ENCODE data around the gene THADA.

THADA gene

DNA sequence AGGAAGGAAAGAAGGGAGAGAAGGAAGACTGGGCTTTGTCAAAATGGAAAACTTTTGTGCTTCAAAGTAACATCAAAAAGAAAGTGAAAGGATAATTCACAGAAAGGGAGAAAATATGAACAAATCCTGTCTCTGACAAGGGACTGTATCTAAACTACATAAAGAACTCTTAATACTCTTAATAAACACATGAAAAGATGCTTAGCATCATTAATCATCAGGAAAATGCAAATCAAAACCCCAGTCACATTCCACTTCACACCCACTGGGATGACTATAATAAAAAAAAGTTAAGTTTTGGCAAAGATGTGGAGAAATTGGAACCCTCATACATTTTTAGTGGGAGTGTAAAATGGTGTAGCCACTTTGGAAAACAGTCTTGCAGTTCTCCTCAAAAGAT lies 357.7 kb downstream of the THADA start:
- no peaks in the 10 kb centered on the region for H3K36me3 ChIP-seq (ENCODE audit: control insufficient read depth, insufficient read depth, low read length)
- no peak overlapping the region for H3K27ac ChIP-seq (ENCODE audit: low read depth, low read length)
- H3K4me1 ChIP-seq (ENCODE audit: control insufficient read depth, insufficient read depth, low read length): no peaks in the 10 kb centered on the region
- no peak overlapping the region for H3K4me3 ChIP-seq (ENCODE audit: low read depth, low read length)
- H3K9me3 ChIP-seq (ENCODE audit: control insufficient read depth, insufficient read depth, low read depth, low read length): no peaks in the 10 kb centered on the region
- no peak overlapping the region for H3K9ac ChIP-seq (ENCODE audit: low read length)
- H3K27me3 ChIP-seq (ENCODE audit: control insufficient read depth, insufficient read depth, low read length): no peaks in the 10 kb centered on the region

GRCh38 chr2:43233218-43234212 lies 362.3 kb downstream of the THADA start:
- H3K36me3 ChIP-seq (ENCODE audit: control insufficient read depth, insufficient read depth, low read length): no peaks in the 10 kb centered on the region
- no peaks in the 10 kb centered on the region for H3K9me3 ChIP-seq (ENCODE audit: control insufficient read depth, insufficient read depth, low read depth, low read length)
- H3K27me3 ChIP-seq (ENCODE audit: control insufficient read depth, insufficient read depth, low read length): no peaks in the 10 kb centered on the region
- peaks cover 11% of the 10 kb centered on the region; the same call in 1 of the 2 replicates for H3K4me1 ChIP-seq (ENCODE audit: control insufficient read depth, insufficient read depth, low read length)
- H3K4me3 ChIP-seq (ENCODE audit: low read depth, low read length): no peak overlapping the region
- H3K9ac ChIP-seq (ENCODE audit: low read length): no peak overlapping the region
- H3K27ac ChIP-seq (ENCODE audit: low read depth, low read length): no peak overlapping the region

DNA sequence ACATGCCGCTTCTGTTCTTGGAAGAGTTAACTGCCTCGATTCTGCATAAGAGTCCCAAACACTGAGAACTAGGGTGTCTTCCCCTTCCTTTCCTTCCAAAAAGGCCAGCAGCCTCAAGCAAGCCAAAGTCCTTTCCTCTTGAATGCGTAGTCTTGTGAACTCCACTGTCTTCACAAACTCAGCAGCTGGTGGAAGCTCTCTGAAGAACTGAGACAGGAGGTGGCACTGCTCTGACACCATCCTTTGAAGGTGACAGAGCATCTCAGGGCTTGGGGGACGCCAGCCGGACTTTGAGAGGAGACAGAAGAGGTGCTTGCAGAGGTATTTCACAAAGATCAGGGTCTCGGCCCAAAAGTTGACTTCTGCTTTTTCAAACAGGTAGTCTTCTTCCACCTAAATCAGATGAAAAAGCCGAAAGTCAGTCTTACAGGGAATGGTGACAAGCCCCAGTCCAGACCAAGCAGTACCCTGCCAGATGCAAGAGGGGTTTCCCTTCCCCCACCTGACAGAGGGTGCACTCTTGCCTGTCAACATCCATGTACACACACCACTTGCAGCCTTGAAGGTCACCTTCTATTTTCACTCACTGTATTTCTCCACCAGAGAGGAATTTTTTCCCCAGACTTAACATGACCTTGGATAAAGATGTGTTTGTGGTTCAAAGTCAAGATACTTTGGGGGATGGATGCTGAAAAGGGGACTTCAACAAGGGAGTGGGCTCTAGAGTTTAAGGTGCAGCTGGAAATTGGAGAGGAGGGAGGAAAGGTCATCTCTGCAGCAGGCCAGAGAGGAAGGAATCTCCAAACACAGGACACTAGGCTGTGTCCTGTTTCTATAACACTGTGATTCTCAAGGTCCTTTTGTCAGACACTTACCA lies 364.6 kb downstream of the THADA start:
- Histone ChIP-seq H3K27ac (ENCODE audit: low read depth, low read length) (no peak overlapping the region), H3K4me3 (ENCODE audit: low read depth, low read length) (no peak overlapping the region), H3K4me1 (ENCODE audit: control insufficient read depth, insufficient read depth, low read length) (peaks cover 20% of the 10 kb centered on the region; the same call in 1 of the 2 replicates), H3K9ac (ENCODE audit: low read length) (no peak overlapping the region), H3K36me3 (ENCODE audit: control insufficient read depth, insufficient read depth, low read length) (no peaks in the 10 kb centered on the region), H3K27me3 (ENCODE audit: control insufficient read depth, insufficient read depth, low read length) (no peaks in the 10 kb centered on the region), H3K9me3 (ENCODE audit: control insufficient read depth, insufficient read depth, low read depth, low read length) (no peaks in the 10 kb centered on the region)

DNA sequence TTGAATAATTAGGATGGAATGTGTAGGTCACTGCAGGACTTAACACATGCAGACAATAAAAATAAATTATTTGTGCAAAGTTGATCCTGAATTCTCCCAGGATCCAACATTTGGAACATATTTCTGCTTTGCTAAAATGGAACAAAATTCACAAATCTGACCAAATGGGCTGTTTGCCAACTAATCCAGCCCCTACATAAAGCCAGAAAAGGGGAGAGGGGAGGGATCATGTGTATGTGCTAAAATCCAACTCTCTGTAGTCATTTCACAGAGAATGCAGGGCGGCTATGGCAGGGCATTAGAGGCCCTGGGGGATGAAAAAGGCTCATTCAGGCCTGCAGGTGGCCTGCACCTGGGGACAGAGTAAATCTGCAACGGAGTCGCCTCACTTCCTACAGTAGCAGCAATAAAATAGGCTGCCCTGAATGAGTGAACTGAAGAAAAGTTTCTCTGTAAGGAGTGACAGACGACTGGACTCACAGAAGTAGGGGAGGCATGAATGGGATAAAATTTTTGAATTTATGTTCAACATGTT lies 365.4 kb downstream of the THADA start:
- no peak overlapping the region for H3K27ac ChIP-seq (ENCODE audit: low read depth, low read length)
- no peak overlapping the region for H3K4me3 ChIP-seq (ENCODE audit: low read depth, low read length)
- 0 out of 2 replicates have a peak, but pooled peaks cover 5% of the 10 kb centered on the region for H3K36me3 ChIP-seq (ENCODE audit: control insufficient read depth, insufficient read depth, low read length)
- H3K4me1 ChIP-seq (ENCODE audit: control insufficient read depth, insufficient read depth, low read length): peaks cover 20% of the 10 kb centered on the region; the same call in 1 of the 2 replicates
- H3K9me3 ChIP-seq (ENCODE audit: control insufficient read depth, insufficient read depth, low read depth, low read length): no peaks in the 10 kb centered on the region
- H3K9ac ChIP-seq (ENCODE audit: low read length): no peak overlapping the region
- H3K27me3 ChIP-seq (ENCODE audit: control insufficient read depth, insufficient read depth, low read length): no peaks in the 10 kb centered on the region

- no peak overlapping the region for H3K9ac ChIP-seq (ENCODE audit: low read length)
- H3K4me3 ChIP-seq (ENCODE audit: low read depth, low read length): no peak overlapping the region
Observed at GRCh38 chr2:43228756-43229659, 366.8 kb downstream of the THADA start.

GRCh38 chr2:43228321-43228751 lies 367.5 kb downstream of the THADA start:
- Histone ChIP-seq H3K4me3 (ENCODE audit: low read depth, low read length) (no peak overlapping the region), H3K27me3 (ENCODE audit: control insufficient read depth, insufficient read depth, low read length) (no peaks in the 10 kb centered on the region), H3K36me3 (ENCODE audit: control insufficient read depth, insufficient read depth, low read length) (peaks cover 26% of the 10 kb centered on the region), H3K27ac (ENCODE audit: low read depth, low read length) (no peak overlapping the region), H3K9me3 (ENCODE audit: control insufficient read depth, insufficient read depth, low read depth, low read length) (no peaks in the 10 kb centered on the region), H3K4me1 (ENCODE audit: control insufficient read depth, insufficient read depth, low read length) (peaks cover 20% of the 10 kb centered on the region; the same call in 1 of the 2 replicates), H3K9ac (ENCODE audit: low read length) (no peak overlapping the region)

More at GRCh38 chr2:43228756-43229659, 366.8 kb downstream of the THADA start:
- H3K9me3 ChIP-seq (ENCODE audit: control insufficient read depth, insufficient read depth, low read depth, low read length): no peaks in the 10 kb centered on the region
- peaks cover 19% of the 10 kb centered on the region for H3K36me3 ChIP-seq (ENCODE audit: control insufficient read depth, insufficient read depth, low read length)
- no peak overlapping the region for H3K27ac ChIP-seq (ENCODE audit: low read depth, low read length)
- H3K27me3 ChIP-seq (ENCODE audit: control insufficient read depth, insufficient read depth, low read length): no peaks in the 10 kb centered on the region
- peaks cover 20% of the 10 kb centered on the region; the same call in 1 of the 2 replicates for H3K4me1 ChIP-seq (ENCODE audit: control insufficient read depth, insufficient read depth, low read length)

GRCh38 chr2:43227830-43228281 lies 368.0 kb downstream of the THADA start:
- Histone ChIP-seq H3K9me3 (ENCODE audit: control insufficient read depth, insufficient read depth, low read depth, low read length) (no peaks in the 10 kb centered on the region), H3K36me3 (ENCODE audit: control insufficient read depth, insufficient read depth, low read length) (peaks cover 31% of the 10 kb centered on the region), H3K4me1 (ENCODE audit: control insufficient read depth, insufficient read depth, low read length) (peaks cover 20% of the 10 kb centered on the region; the same call in 1 of the 2 replicates), H3K27me3 (ENCODE audit: control insufficient read depth, insufficient read depth, low read length) (no peaks in the 10 kb centered on the region), H3K9ac (ENCODE audit: low read length) (peak overlapping the region; percentile 97), H3K4me3 (ENCODE audit: low read depth, low read length) (peak overlapping the region; percentile 94), H3K27ac (ENCODE audit: low read depth, low read length) (peak overlapping the region; percentile 99; the same call in 1 of the 2 replicates)

GRCh38 chr2:43226955-43227829 lies 368.6 kb downstream of the THADA start:
- Histone ChIP-seq H3K27ac (ENCODE audit: low read depth, low read length) (peak overlapping the region; percentile 99), H3K9ac (ENCODE audit: low read length) (peak overlapping the region; percentile 97), H3K27me3 (ENCODE audit: control insufficient read depth, insufficient read depth, low read length) (no peaks in the 10 kb centered on the region), H3K4me1 (ENCODE audit: control insufficient read depth, insufficient read depth, low read length) (peaks cover 27% of the 10 kb centered on the region), H3K4me3 (ENCODE audit: low read depth, low read length) (peak overlapping the region; percentile 94), H3K36me3 (ENCODE audit: control insufficient read depth, insufficient read depth, low read length) (peaks cover 37% of the 10 kb centered on the region), H3K9me3 (ENCODE audit: control insufficient read depth, insufficient read depth, low read depth, low read length) (no peaks in the 10 kb centered on the region)

DNA sequence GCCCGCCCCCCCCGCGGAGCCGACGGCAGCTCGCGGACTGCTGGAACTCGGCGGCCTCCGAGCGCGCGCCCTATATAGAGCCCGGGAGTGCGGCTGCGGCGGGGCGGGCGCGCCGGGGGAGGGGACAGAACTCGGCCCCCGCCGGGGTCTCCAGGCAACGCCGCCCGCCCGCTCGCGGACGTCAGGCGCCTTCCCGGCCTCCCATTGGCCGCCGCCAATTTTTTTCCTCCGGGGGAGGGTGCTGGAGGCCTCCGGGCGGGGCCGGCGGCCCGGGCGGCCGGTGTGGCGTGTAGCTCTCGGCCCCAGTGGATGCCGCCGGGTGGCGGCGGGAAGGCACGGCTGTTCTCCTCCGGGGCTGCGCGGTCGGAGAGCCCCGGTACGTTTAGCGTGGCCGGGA lies 369.3 kb downstream of the THADA start, which contains the start of gene ZFP36L2:
Gene ZFP36L2, minus strand, starts transcription at position 49 of the 397 bp plus-strand sequence. CDS start 291 bp downstream, outside the sequence.
- H3K9ac ChIP-seq (ENCODE audit: low read length): peak within 1 kb of the TSS; percentile 97
- peak within 1 kb of the TSS; percentile 99 for H3K27ac ChIP-seq (ENCODE audit: low read depth, low read length)

More for the DNA sequence above, 369.3 kb downstream of the THADA start, which contains the start of gene ZFP36L2:
- Histone ChIP-seq H3K27me3 (ENCODE audit: control insufficient read depth, insufficient read depth, low read length) (no peaks in the 10 kb centered on the region), H3K4me1 (ENCODE audit: control insufficient read depth, insufficient read depth, low read length) (peaks cover 32% of the 10 kb centered on the region), H3K36me3 (ENCODE audit: control insufficient read depth, insufficient read depth, low read length) (peaks cover 40% of the 10 kb centered on the region), H3K9me3 (ENCODE audit: control insufficient read depth, insufficient read depth, low read depth, low read length) (no peaks in the 10 kb centered on the region), H3K4me3 (ENCODE audit: low read depth, low read length) (peak within 1 kb of the TSS; percentile 94)
